Activated CD4-positive, alpha-beta memory T cell treated with anti-CD3 and anti-CD28 coated beads for 36 hours (primary cell): ENCODE results near the gene GRIN1. TPM values are rescaled to one million over a fixed set of nuclear protein-coding genes. Genes with fewer than 3 reads are reported as not detected.
A peak's percentile ranks its signal among the peaks of the same experiment; 100 is the strongest.

Source experiments
- CTCF ChIA-PET: fragments of 350-600 bp; sonication (Branson Sonifier 250); formaldehyde crosslinking; loops from one replicate; lab custom pipeline; 2021; ENCODE audit warnings: antibody characterized with exemption, inconsistent platforms; lab: Charles Lee
- POLR2A ChIA-PET: fragments of 350-600 bp; sonication (Branson Sonifier 250); formaldehyde crosslinking; loops from one replicate; lab custom pipeline; 2021; ENCODE audit warnings: antibody characterized with exemption; lab: Charles Lee
- DNase-seq: peaks from one replicate; pipeline ENCODE4 v3.0.0-alpha.2; 2020
- H3K27ac Mint-ChIP-seq: one replicate; pipeline ENCODE4 v1.8.0; 2021; ENCODE audit warnings: mixed read lengths
- H3K27me3 Mint-ChIP-seq: one replicate; pipeline ENCODE4 v1.8.0; 2021; ENCODE audit warnings: mixed read lengths
- H3K36me3 Mint-ChIP-seq: one replicate; pipeline ENCODE4 v1.8.0; 2021; ENCODE audit warnings: mixed read lengths
- H3K4me1 Mint-ChIP-seq: one replicate; pipeline ENCODE4 v1.8.0; 2021; ENCODE audit warnings: low read depth, mixed read lengths
- H3K4me3 Mint-ChIP-seq: one replicate; pipeline ENCODE4 v1.8.0; 2021; ENCODE audit warnings: mild to moderate bottlenecking, mixed read lengths
- H3K9me3 Mint-ChIP-seq: one replicate; pipeline ENCODE4 v1.8.0; 2021; ENCODE audit warnings: mixed read lengths
- intact Hi-C: fragments of 100-400 bp; cut with micrococcal nuclease; formaldehyde crosslinking; loops from one replicate; pipeline ENCODE4 v1.15.1; 2023
- total RNA-seq, 2 experiments: library from RNA; stranded (reverse); gene quantifications; one replicate each; pipeline ENCODE4 v1.2.3, GENCODE V29; 2021

GRIN1 gene
- total RNA-seq, 2 experiments from 2014 or later: not detected

- intact Hi-C loops: no loop called here
- no peaks in the 10 kb centered on the region for H3K9me3 Mint-ChIP-seq
- H3K4me1 Mint-ChIP-seq: peaks cover 15% of the 10 kb centered on the region
- H3K27ac Mint-ChIP-seq: no peak overlapping the region
- H3K27me3 Mint-ChIP-seq: no peaks in the 10 kb centered on the region
- ChIA-PET POLR2A (interaction anchor here (0.9 to 1.2 kb wide), 2 partner anchors 9 to 12 kb away, joined by 3 to 4 read pairs; no protein-coding TSS in a partner anchor), CTCF (interaction anchor here (1.3 to 2.2 kb wide), 3 partner anchors 9 to 76 kb away, joined by 3 to 8 read pairs (median 4); partner anchors contain the start of gene RNF224)
- no peak for DNase-seq
- H3K36me3 Mint-ChIP-seq: no peaks in the 10 kb centered on the region
- H3K4me3 Mint-ChIP-seq: no peak overlapping the region
Observed at GRCh38 chr9:137198051-137198901, 59.3 kb downstream of the GRIN1 start.

GRCh38 chr9:137198902-137199283, 59.9 kb downstream of the GRIN1 start:
- intact Hi-C loops: no loop called here
- H3K36me3 Mint-ChIP-seq: no peaks in the 10 kb centered on the region
- no peak overlapping the region for H3K27ac Mint-ChIP-seq
- peaks cover 19% of the 10 kb centered on the region for H3K4me1 Mint-ChIP-seq
- no peak for DNase-seq
- ChIA-PET POLR2A (interaction anchor here (0.8 to 0.9 kb wide), 2 partner anchors 9 to 11 kb away, joined by 3 read pairs; no protein-coding TSS in a partner anchor), CTCF (interaction anchor here (1.0 to 2.2 kb wide), 4 partner anchors 10 to 76 kb away, joined by 3 to 8 read pairs (median 4); partner anchors contain the start of gene RNF224)
- no peaks in the 10 kb centered on the region for H3K9me3 Mint-ChIP-seq
- no peaks in the 10 kb centered on the region for H3K27me3 Mint-ChIP-seq
- H3K4me3 Mint-ChIP-seq: peak overlapping the region; percentile 12

- DNase-seq: no peak
- peak overlapping the region; percentile 68 for H3K4me3 Mint-ChIP-seq
- no peaks in the 10 kb centered on the region for H3K27me3 Mint-ChIP-seq
- intact Hi-C loops: loop anchor here (1.0 to 10.0 kb wide), 4 partner anchors 11 to 315 kb away; partner anchors contain the start of genes ANAPC2, SSNA1, TRAF2 and TUBB4B
- ChIA-PET POLR2A (interaction anchor here (0.8 to 1.7 kb wide), 2 partner anchors 10 kb away, joined by 3 to 14 read pairs; partner anchors contain the start of genes ANAPC2 and SSNA1), CTCF (interaction anchor here (1.0 to 2.2 kb wide), 4 partner anchors 10 to 77 kb away, joined by 3 to 8 read pairs (median 4); partner anchors contain the start of gene RNF224)
- no peaks in the 10 kb centered on the region for H3K36me3 Mint-ChIP-seq
- no peaks in the 10 kb centered on the region for H3K9me3 Mint-ChIP-seq
- peak overlapping the region; percentile 42 for H3K27ac Mint-ChIP-seq
- H3K4me1 Mint-ChIP-seq: peaks cover 26% of the 10 kb centered on the region
Observed at GRCh38 chr9:137199411-137200121, 60.6 kb downstream of the GRIN1 start.

GRCh38 chr9:137200311-137201204, 61.6 kb downstream of the GRIN1 start, which contains the start of gene TPRN:
Gene TPRN (minus strand): TSS chr9:137200741. CDS start chr9:137200711, 30 bp downstream.
- intact Hi-C loops: loop anchor here (1.0 to 10.0 kb wide), 4 partner anchors 12 to 316 kb away; partner anchors contain the start of genes ANAPC2, SSNA1, TRAF2 and TUBB4B
- POLR2A ChIA-PET: interaction anchor here (0.6 to 1.9 kb wide), 9 partner anchors 11 to 101 kb away, joined by 3 to 14 read pairs (median 3); partner anchors contain the start of genes ANAPC2, CYSRT1, DPP7 and NRARP
- Mint-ChIP-seq H3K4me3 (peak within 1 kb of the TSS; percentile 82), H3K9me3 (no peaks in the 10 kb centered on the region), H3K27me3 (no peaks in the 10 kb centered on the region), H3K4me1 (peaks cover 26% of the 10 kb centered on the region), H3K36me3 (peaks cover 5% of the 10 kb centered on the region), H3K27ac (peak within 1 kb of the TSS; percentile 67)
- DNase-seq: peak; percentile 99
- CTCF ChIA-PET: interaction anchor here (0.9 to 1.5 kb wide), 10 partner anchors 12 to 170 kb away, joined by 3 to 11 read pairs (median 3); partner anchors contain the start of genes ANAPC2, RNF208 and SSNA1

GRCh38 chr9:137201205-137201868, 62.4 kb downstream of the GRIN1 start:
- Mint-ChIP-seq H3K4me3 (peak overlapping the region; percentile 82), H3K4me1 (peaks cover 31% of the 10 kb centered on the region), H3K27me3 (no peaks in the 10 kb centered on the region), H3K36me3 (peaks cover 5% of the 10 kb centered on the region), H3K9me3 (no peaks in the 10 kb centered on the region), H3K27ac (peak overlapping the region; percentile 67)
- intact Hi-C loops: loop anchor here (2.0 to 10.0 kb wide), 2 partner anchors 39 to 317 kb away; partner anchors contain the start of genes TRAF2 and TUBB4B
- ChIA-PET CTCF (interaction anchor here (0.9 to 1.5 kb wide), 12 partner anchors 13 to 359 kb away, joined by 3 to 11 read pairs (median 3); partner anchors contain the start of genes AJM1, ANAPC2, RNF208 and SSNA1), POLR2A (interaction anchor here (0.6 to 1.9 kb wide), 10 partner anchors 12 to 211 kb away, joined by 3 to 14 read pairs (median 4); partner anchors contain the start of genes ANAPC2, CYSRT1, DPP7 and NRARP)
- DNase-seq: no peak

- no peak overlapping the region for H3K4me3 Mint-ChIP-seq
- H3K9me3 Mint-ChIP-seq: no peaks in the 10 kb centered on the region
- H3K4me1 Mint-ChIP-seq: peaks cover 44% of the 10 kb centered on the region
- ChIA-PET POLR2A (no interaction called here), CTCF (interaction anchor here (0.6 kb wide), 1 partner anchor 83 kb away, joined by 3 read pairs; no protein-coding TSS in a partner anchor)
- intact Hi-C loops: loop anchor here (10.0 kb wide), 1 partner anchor 318 kb away; the partner anchor contains the start of gene TRAF2
- H3K27me3 Mint-ChIP-seq: no peaks in the 10 kb centered on the region
- H3K27ac Mint-ChIP-seq: no peak overlapping the region
- H3K36me3 Mint-ChIP-seq: peaks cover 13% of the 10 kb centered on the region
- no peak for DNase-seq
Observed at GRCh38 chr9:137202966-137203365, 64.0 kb downstream of the GRIN1 start.

- intact Hi-C loops: loop anchor here (1.0 to 10.0 kb wide), 3 partner anchors 16 to 320 kb away; partner anchors contain the start of genes ANAPC2, SSNA1 and TRAF2
- no peak for DNase-seq
- peaks cover 18% of the 10 kb centered on the region for H3K36me3 Mint-ChIP-seq
- CTCF ChIA-PET: interaction anchor here (0.7 to 2.8 kb wide), 7 partner anchors 16 to 725 kb away, joined by 3 to 15 read pairs (median 8); partner anchors contain the start of genes ANAPC2, MAN1B1, RNF224 and SSNA1
- no peaks in the 10 kb centered on the region for H3K9me3 Mint-ChIP-seq
- peak overlapping the region; percentile 88 for H3K27ac Mint-ChIP-seq
- H3K4me3 Mint-ChIP-seq: peak overlapping the region; percentile 92
- POLR2A ChIA-PET: interaction anchor here (0.6 to 3.1 kb wide), 8 partner anchors 12 to 119 kb away, joined by 3 to 10 read pairs (median 5); partner anchors contain the start of genes ANAPC2, MAN1B1, SSNA1 and TUBB4B
- H3K27me3 Mint-ChIP-seq: no peaks in the 10 kb centered on the region
- H3K4me1 Mint-ChIP-seq: peaks cover 43% of the 10 kb centered on the region
Observed at GRCh38 chr9:137204731-137205125, 65.8 kb downstream of the GRIN1 start.

- H3K4me1 Mint-ChIP-seq: peaks cover 43% of the 10 kb centered on the region
- peaks cover 18% of the 10 kb centered on the region for H3K36me3 Mint-ChIP-seq
- ChIA-PET CTCF (interaction anchor here (0.7 to 2.8 kb wide), 7 partner anchors 17 to 724 kb away, joined by 3 to 15 read pairs (median 8); partner anchors contain the start of genes ANAPC2, MAN1B1, RNF224 and SSNA1), POLR2A (interaction anchor here (0.6 to 3.1 kb wide), 9 partner anchors 11 to 119 kb away, joined by 3 to 10 read pairs (median 4); partner anchors contain the start of genes ANAPC2, MAN1B1, SSNA1 and TUBB4B)
- no peaks in the 10 kb centered on the region for H3K9me3 Mint-ChIP-seq
- peak within 1 kb of the TSS; percentile 92 for H3K4me3 Mint-ChIP-seq
- intact Hi-C loops: loop anchor here (1.0 to 10.0 kb wide), 3 partner anchors 17 to 321 kb away; partner anchors contain the start of genes ANAPC2, SSNA1 and TRAF2
- H3K27me3 Mint-ChIP-seq: no peaks in the 10 kb centered on the region
- peak within 1 kb of the TSS; percentile 88 for H3K27ac Mint-ChIP-seq
- DNase-seq: peak; percentile 96
Observed at GRCh38 chr9:137205126-137206069, 66.4 kb downstream of the GRIN1 start, which contains the start of the genes NDOR1 and TMEM203. Gene NDOR1 (plus strand): TSS chr9:137205700. CDS start chr9:137205778, 78 bp downstream. Gene TMEM203 (minus strand): TSS chr9:137205648. CDS start chr9:137205414, 234 bp downstream.
